ENCODE data around the gene CDC7. TPM values are rescaled to one million over a fixed set of nuclear protein-coding genes. Genes with fewer than 3 reads are reported as not detected.
A peak's percentile ranks its signal among the peaks of the same experiment; 100 is the strongest.

CDC7 gene
- total RNA-seq, 1 experiment from 2014 or later: 24.5 TPM

- Histone ChIP-seq H3K36me3 (ENCODE audit: control insufficient read depth in 1 of 2, insufficient read depth in 2 of 2, low read length in 2 of 2) (no peaks in the 10 kb centered on the region), H3K9me3 (ENCODE audit: control insufficient read depth in 1 of 2, insufficient read depth in 1 of 2, low read depth in 1 of 2, low read length in 2 of 2) (no peaks in the 10 kb centered on the region), H3K27ac (ENCODE audit: low read depth, low read length) (no peak overlapping the region), H3K4me1 (ENCODE audit: control insufficient read depth in 1 of 2, insufficient read depth in 2 of 2, low read length in 2 of 2) (no peaks in the 10 kb centered on the region), H3K9me2 (ENCODE audit: insufficient read depth) (no peaks in the 10 kb centered on the region), H3K4me3 (replicated peaks in 1 of 2; ENCODE audit: low read depth in 1 of 2, low read length in 2 of 2) (no peak overlapping the region), H3K9ac (ENCODE audit: low read length) (no peak overlapping the region), H3K27me3 (ENCODE audit: insufficient read depth, low read length) (no peaks in the 10 kb centered on the region), H3K4me2 (ENCODE audit: low read length) (no peak overlapping the region), H4K20me1 (ENCODE audit: insufficient read depth) (no peaks in the 10 kb centered on the region), H3K79me2 (ENCODE audit: insufficient read depth, low read length) (no peaks in the 10 kb centered on the region), H2AFZ (ENCODE audit: low read depth, low read length, poor library complexity, severe bottlenecking) (no peak overlapping the region)
- RAD21 ChIA-PET (ENCODE audit: low non-redundant PET in 1 of 2, low total read pairs in 2 of 2, uncharacterized antibody in 2 of 2, unreplicated experiment in 2 of 2): no interaction called here
- ATAC-seq (peak; percentile 63), DNase-seq (ENCODE audit: low read depth, low spot score) (no peak)
- intact Hi-C loops (cut with micrococcal nuclease): no loop called here
- POLR2A ChIA-PET: no interaction called here
- TF ChIP-seq EZH2 (IDR thresholded peaks at IDR 0.05) (no peak), SP1 (IDR thresholded peaks at IDR 0.05; ENCODE audit: low read depth) (no peak), RAD21 (IDR thresholded peaks at IDR 0.05; ENCODE audit: low read depth) (no peak), FOSL1 (IDR thresholded peaks at IDR 0.05; ENCODE audit: low read depth) (no peak)
- CTCF ChIA-PET: no interaction called here
- BruUV-seq (replicated peaks): no TSS peak
These were observed 24.0 kb upstream of the CDC7 start for GRCh38 chr1:91476533-91477217.

- DNase-seq (ENCODE audit: low read depth, low spot score) (no peak), ATAC-seq (no peak)
- no peaks in the 10 kb centered on the region for H3K79me2 ChIP-seq (ENCODE audit: insufficient read depth, low read length)
- CTCF ChIA-PET: interaction anchor here (1.1 kb wide), 1 partner anchor 81 kb away, joined by 3 read pairs; no protein-coding TSS in a partner anchor
- BruUV-seq (replicated peaks): no TSS peak
- RAD21 ChIA-PET (ENCODE audit: low non-redundant PET in 1 of 2, low total read pairs in 2 of 2, uncharacterized antibody in 2 of 2, unreplicated experiment in 2 of 2): no interaction called here
- no peak overlapping the region for H3K4me2 ChIP-seq (ENCODE audit: low read length)
- H3K27me3 ChIP-seq (ENCODE audit: insufficient read depth, low read length): no peaks in the 10 kb centered on the region
- no peak overlapping the region for H3K4me3 ChIP-seq (replicated peaks in 1 of 2; ENCODE audit: low read depth in 1 of 2, low read length in 2 of 2)
- H4K20me1 ChIP-seq (ENCODE audit: insufficient read depth): no peaks in the 10 kb centered on the region
- no peak overlapping the region for H2AFZ ChIP-seq (ENCODE audit: low read depth, low read length, poor library complexity, severe bottlenecking)
- no peaks in the 10 kb centered on the region for H3K36me3 ChIP-seq (ENCODE audit: control insufficient read depth in 1 of 2, insufficient read depth in 2 of 2, low read length in 2 of 2)
- H3K9me2 ChIP-seq (ENCODE audit: insufficient read depth): no peaks in the 10 kb centered on the region
- no peak overlapping the region for H3K27ac ChIP-seq (ENCODE audit: low read depth, low read length)
- no peaks in the 10 kb centered on the region for H3K4me1 ChIP-seq (ENCODE audit: control insufficient read depth in 1 of 2, insufficient read depth in 2 of 2, low read length in 2 of 2)
- intact Hi-C loops (cut with micrococcal nuclease): no loop called here
- H3K9ac ChIP-seq (ENCODE audit: low read length): no peak overlapping the region
- POLR2A ChIA-PET: no interaction called here
- no peaks in the 10 kb centered on the region for H3K9me3 ChIP-seq (ENCODE audit: control insufficient read depth in 1 of 2, insufficient read depth in 1 of 2, low read depth in 1 of 2, low read length in 2 of 2)
- TF ChIP-seq REST (IDR thresholded peaks at IDR 0.05; ENCODE audit: low read depth) (no peak), ELF1 (IDR thresholded peaks at IDR 0.05; ENCODE audit: borderline replicate concordance, low read depth) (no peak), JUND (IDR thresholded peaks at IDR 0.05) (no peak), CTCF (IDR thresholded peaks at IDR 0.05 in 2 of 3, conservative IDR thresholded peaks at IDR 0.05 in 1 of 3; ENCODE audit: borderline replicate concordance in 1 of 3, insufficient read depth in 1 of 3, low read depth in 2 of 3, low read length in 2 of 3) (no peak), YY1 (IDR thresholded peaks at IDR 0.05; ENCODE audit: extremely low read depth, insufficient replicate concordance, low read depth, low read length) (no peak), CEBPB (IDR thresholded peaks at IDR 0.05; ENCODE audit: low read depth) (no peak), CBX3 (IDR thresholded peaks at IDR 0.05; ENCODE audit: low read depth) (no peak), POLR2A (IDR thresholded peaks at IDR 0.05; ENCODE audit: borderline replicate concordance, extremely low read depth, insufficient read depth, insufficient read length) (no peak), EZH2phosphoT487 (IDR thresholded peaks at IDR 0.05; ENCODE audit: borderline replicate concordance) (no peak), RAD21 (IDR thresholded peaks at IDR 0.05; ENCODE audit: low read depth) (no peak), TCF7L2 (IDR thresholded peaks at IDR 0.05; ENCODE audit: borderline replicate concordance, extremely low read depth, insufficient read depth, insufficient read length) (no peak), MAX (IDR thresholded peaks at IDR 0.05) (no peak), ZNF274 (IDR thresholded peaks at IDR 0.05; ENCODE audit: low read depth, low read length) (no peak)
These were observed 13.2 kb upstream of the CDC7 start for GRCh38 chr1:91487469-91487868.

All from HCT116 (cell line).